Measurements from ENCODE around the gene COL13A1.

The COL13A1 gene

GRCh38 chr10:69794673-69795072 lies 7.0 kb upstream of the COL13A1 start:
- no peak for DNase-seq

DNA sequence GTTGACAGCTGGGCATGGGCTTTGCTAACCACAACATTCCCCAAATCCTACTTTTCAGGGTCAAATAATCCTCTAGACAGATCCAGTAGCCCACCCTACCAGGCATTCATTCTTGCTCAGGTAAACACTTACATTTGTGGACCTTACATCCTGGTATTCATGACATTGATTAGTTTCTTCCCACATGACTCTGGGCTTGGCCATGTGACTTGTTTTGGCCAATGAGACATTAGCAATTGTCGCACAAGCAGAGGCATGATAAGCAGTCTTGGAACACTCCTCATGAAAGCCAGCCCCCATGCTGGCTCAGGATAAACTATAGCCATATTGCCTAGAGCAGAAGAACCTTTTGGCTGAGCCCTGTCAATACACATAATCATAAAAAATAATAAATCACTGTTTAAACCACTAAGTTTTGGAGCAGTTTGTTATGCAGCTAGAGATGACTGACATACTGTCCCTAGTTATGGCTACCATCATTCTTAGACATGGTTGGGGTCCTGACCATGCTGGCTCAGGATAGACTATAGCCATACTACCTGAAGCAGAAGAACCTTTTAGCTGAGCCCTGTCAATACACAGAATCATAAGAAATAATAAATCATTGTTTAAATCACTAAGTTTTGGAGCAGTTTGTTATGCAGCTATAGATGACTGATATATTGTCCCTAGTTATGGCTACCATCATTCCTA lies 6.3 kb upstream of the COL13A1 start:
- DNase-seq, result no peak

- DNase-seq, result no peak
These were observed 3.7 kb upstream of the COL13A1 start for GRCh38 chr10:69797959-69798358.

DNA sequence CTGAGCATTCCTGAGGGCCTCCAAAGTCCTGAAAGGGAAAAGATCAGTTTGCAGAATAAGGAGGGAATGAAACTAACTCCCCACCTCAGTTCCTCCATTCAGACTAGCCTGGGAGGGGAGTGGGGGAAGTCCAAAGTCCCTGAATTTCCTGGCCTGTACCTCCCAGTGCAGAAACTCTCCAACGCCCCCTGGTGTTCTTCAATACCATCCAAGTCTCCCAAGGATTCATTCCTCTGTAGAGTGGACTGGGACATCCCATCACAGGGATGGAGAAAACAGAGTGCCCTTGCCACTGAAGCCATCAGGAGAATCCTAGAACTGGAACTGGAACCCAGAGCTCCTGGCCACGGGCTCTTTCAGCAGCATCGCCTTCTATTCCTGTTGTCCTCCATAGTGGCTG lies 1.6 kb upstream of the COL13A1 start:
- no peak for DNase-seq

- no peak for DNase-seq
These were observed 1.0 kb upstream of the COL13A1 start for GRCh38 chr10:69800665-69801064.

- no peak for DNase-seq
These were observed 642 bp upstream of the COL13A1 start for GRCh38 chr10:69801094-69801433.

- DNase-seq, result no peak
These were observed 887 bp downstream of the COL13A1 start for GRCh38 chr10:69802424-69803161.

DNA sequence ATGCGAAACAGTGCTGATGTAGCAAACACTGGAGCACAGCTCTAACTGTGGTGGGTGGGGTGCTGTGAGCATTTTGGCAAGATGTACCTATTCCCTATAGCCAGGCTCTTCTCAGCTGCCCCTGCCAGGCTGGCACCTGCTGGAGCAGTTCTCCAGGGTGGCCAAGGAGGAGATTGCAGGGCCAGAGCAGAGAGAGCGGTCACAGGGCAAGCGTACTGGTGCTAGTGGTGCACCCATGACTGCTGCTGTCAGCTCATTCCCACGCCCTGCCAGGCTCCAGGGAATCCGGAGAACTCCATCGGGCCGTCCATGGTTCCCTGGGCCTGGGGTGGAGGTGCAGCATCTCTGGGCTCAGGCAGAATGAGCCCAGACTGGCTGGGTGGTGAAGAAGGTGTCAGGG lies 2.1 kb downstream of the COL13A1 start:
- no peak for DNase-seq

- DNase-seq, result no peak
These were observed 3.1 kb downstream of the COL13A1 start for GRCh38 chr10:69804775-69805174.

- no peak for DNase-seq
These were observed 5.4 kb downstream of the COL13A1 start for GRCh38 chr10:69807122-69807521.

DNA sequence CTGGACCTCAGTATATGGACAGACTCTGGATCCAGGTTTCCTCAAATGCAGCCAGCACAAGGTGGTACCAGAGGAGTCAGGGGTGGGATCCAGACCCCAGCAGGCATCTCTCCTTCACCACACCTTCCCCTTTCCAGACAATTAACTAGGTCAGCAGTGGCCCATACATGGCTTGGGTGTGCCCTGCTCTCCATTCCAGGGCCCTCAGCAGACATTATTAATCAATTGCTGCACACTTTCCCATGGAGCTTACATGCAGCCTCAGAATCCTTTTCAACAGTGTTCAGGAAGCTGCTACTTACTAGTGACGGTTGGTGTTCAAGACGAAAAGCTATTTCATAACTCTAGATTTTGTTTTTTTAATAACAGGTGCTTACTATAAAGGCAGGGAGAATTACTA lies 6.0 kb downstream of the COL13A1 start:
- DNase-seq, result no peak

- no peak for DNase-seq
These were observed 7.6 kb downstream of the COL13A1 start for GRCh38 chr10:69809318-69809717.

DNA sequence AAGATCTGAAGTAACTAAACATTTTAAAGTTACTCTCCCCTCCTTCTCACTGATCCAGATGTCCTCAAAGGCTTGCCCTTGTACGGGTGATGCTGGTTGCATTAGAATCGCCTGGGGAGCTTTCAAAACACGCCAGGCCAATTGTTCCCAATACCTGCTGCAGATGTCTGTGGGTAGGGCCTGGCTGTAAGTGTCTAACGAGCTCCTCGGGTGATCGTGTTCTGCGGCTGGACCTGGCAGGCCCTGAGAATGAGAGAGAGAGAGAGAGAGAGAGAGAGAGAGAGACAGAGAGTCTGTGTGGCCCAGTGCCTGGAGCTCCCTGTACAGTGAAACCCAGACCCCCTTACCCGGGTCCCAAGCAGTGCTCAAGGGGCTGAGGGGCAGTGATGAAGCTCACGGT lies 8.4 kb downstream of the COL13A1 start:
- no peak for DNase-seq

DNA sequence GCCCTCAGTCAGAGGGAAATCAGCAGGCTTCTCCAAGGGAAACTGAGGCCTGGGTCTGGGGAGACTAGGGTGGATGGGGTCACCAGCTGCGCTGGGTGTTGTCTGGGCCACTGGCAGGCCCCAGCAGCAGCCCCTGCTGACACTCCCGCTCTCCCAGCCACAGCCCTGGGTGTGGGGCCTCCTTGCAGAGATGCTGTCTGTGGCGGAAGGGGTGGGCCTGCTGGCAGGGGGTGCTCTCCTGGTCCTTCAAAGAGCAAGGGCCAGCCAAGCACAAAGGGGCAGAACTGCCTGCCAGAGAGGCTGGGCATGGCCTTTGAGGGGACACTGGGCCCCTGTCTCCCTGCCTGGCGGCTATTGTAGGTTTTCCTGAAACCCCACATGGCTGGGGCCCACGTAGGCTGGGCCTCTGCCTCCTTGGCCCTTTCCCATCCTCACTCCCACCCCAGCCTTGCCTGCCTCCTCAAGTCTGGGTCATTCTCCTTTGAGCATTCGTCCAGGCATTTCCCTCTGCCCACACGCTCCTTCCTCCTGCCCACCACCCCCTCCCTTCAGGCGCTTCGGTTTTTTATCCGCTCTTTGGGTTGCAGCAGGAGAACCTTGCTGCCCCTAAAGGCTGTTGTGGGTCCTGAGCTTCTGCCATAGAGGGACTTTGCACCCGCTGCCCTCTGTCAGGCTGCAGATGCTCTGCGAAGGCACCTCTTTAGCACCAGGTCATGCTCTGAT lies 9.1 kb downstream of the COL13A1 start:
- DNase-seq, result no peak

- DNase-seq, result no peak
These were observed 11.9 kb downstream of the COL13A1 start for GRCh38 chr10:69813632-69814031.

- no peak for DNase-seq
These were observed 12.5 kb downstream of the COL13A1 start for GRCh38 chr10:69814251-69814650.

- DNase-seq, result no peak
These were observed 13.4 kb downstream of the COL13A1 start for GRCh38 chr10:69815104-69815503.

DNA sequence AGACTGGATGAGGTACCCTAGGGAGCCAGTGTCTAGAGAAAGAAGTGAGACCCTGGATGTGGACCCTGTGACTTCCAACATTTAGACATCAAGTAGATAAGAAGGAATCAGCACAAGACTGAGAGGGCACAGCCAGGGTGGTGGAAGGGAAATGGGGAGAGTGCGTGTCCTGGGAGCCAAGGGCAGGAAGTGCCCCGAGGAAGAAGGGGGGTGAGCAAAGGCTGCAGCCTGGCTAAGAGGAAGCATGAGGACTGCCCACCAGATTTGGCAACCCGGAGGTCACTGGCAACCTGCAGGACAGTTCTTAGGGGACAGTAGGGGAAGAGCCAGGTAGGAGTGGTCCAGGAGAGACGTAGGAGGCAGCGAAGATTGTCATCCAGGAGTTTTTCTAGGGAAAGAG lies 14.8 kb downstream of the COL13A1 start:
- DNase-seq, result no peak

- DNase-seq, result no peak
These were observed 15.4 kb downstream of the COL13A1 start for GRCh38 chr10:69817078-69817581.

GRCh38 chr10:69818676-69819239 lies 17.1 kb downstream of the COL13A1 start:
- DNase-seq, result no peak

DNA sequence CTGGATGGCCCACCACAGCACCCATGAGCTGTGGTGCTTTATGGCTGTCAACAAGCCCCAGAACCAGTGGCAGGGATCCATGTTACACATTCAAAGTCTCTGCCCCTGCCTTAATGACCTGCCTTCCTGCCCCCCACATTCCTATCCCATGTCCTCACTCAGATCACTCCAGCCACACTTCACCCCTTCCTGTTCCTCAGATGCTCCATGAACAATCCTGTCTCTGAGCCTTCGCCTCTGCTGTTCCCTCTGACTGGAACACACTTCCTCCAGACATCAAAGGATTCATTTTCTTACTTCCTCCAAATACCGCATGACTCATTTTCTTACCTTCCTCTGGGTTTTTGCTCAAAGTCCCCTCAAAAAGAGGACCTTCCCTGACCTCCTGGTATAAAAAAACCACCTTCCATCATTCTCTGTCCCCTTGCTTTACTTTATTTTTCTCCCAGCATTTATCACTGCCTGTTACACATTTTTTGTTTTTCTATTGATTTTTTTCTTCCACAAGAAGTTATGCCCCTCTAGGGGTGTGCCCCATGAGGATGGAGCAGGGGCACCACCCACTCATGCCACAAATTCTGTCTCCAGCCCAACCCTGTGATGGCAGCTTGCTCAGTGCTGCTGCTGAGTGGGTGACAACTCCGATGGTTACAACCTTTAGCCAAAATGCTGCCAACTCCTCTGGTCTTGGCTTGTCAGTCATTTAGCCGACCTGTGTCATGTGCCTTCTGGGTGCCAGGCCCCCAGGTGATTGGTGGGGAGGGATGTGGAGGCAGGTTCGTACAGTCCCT lies 18.2 kb downstream of the COL13A1 start:
- DNase-seq, result no peak

GRCh38 chr10:69820817-69821216 lies 19.1 kb downstream of the COL13A1 start:
- DNase-seq, result no peak

DNA sequence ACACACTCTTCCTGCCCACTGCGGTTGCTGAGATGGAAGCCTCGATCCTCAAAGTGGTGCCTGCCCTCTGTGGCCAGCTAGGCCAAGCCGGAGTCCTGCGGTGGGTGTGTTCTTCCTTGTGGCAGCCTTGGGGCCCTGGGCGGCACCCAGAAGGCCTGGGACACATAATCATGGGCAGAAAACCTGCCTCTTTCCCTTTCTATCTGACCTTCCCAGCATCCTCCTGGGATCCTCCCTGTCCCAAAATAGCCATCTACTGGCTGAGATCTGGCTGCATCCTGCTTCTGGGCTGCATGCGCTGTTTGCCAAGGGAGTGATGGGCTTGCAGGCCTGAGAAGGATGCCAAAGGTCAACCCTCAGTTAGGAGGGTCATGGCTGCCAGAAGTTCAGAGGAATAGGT lies 23.9 kb downstream of the COL13A1 start:
- DNase-seq, result no peak
